ENCODE data around the gene CD58.

Gene CD58

DNA sequence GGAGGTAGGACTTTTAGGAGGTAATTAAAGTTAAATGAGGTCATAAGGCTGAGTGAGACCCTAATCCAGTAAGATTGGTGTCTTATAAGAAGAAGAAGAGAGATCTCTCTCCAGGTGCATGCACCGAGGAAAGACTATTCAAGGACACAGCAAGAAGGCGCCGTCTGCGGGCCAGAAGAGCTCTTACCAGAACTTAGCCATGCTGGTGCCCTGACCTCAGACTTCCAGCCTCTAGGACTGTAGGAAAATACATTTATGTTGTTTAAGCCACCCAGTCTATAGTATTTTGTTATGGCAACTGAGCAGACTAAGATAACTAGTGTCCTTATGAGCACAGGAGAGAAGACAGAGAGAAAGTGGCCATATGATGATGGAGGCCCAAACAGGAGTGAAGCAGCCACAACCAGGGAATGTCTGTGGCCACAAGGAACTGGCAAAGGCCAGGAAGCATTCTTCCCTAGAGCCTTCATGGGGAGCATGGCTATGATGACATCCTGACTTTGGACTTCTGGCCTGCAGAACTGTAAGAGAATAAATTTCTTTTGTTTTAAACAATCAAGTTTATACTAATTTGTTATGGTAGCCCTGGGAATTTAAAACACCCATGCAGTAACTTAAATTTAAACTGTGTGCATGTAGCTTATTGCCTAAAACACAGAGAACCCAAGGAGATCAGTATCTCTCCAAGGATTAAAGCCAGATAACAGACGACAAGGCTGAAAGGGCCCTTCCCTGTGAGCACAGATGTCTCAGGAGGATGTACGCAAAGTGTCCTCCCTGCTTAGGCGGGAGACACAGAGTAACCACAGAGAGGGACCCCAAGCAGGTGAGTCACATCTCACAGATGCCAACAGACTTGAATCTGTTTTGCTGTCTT lies 9.9 kb upstream of the CD58 start:
- H3K4me1 Mint-ChIP-seq = no peaks in the 10 kb centered on the region
- no peaks in the 10 kb centered on the region for H3K9me3 Mint-ChIP-seq
- H3K36me3 Mint-ChIP-seq = no peaks in the 10 kb centered on the region
- H3K27me3 Mint-ChIP-seq = peaks cover 2% of the 10 kb centered on the region
- no peak overlapping the region for H3K4me3 Mint-ChIP-seq
- H3K27ac Mint-ChIP-seq = no peak overlapping the region

DNA sequence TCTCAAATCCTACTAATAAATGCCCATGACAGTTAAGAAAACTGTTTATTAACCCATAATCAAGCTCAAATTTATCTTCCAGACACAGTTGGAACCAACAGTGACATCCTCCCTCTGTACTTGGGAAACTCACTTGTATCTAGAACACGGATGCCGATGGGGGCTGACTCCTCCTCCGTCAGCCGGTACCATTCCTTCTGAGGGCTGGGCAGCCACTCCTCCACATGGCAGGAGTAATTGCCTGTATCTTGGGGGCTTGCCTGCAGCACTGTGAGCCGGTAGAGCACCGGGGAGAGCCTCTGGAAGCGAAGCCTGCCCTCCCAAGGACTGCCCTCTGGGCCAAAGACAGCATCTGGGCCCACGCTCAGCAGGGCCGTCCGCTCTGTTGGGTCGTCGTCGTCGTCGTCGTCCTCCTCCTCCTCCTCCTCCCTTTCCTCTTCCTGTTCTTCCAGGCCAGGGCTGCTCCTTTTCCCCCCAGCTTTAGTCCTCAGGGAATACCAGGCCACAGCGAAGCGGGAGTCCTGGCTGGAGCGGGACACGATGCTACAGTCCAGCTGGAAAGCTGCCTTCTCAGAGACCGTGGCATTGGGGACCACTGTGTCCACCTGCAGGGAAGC lies 8.5 kb upstream of the CD58 start:
- Mint-ChIP-seq H3K9me3 (no peaks in the 10 kb centered on the region), H3K27me3 (peaks cover 2% of the 10 kb centered on the region), H3K27ac (no peak overlapping the region), H3K4me3 (no peak overlapping the region), H3K4me1 (no peaks in the 10 kb centered on the region), H3K36me3 (no peaks in the 10 kb centered on the region)

DNA sequence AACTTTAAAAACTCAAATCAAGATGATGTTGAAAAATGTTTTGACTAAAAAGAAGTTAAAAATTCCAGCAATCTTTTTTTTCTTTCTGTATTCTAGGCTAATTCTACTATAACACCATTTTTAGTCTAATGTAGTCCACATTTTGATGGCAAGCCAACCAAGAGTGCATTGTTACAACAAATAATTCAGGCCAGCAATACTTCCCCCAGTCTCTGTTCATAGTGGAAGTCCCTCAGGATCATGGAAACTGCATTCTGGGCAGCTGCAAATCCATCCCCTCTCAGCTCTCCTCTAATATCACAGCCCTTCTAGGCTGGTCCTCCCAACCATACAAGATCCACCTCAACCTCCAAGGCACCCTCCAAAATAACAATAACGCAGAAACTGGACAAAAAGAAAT lies 7.8 kb upstream of the CD58 start:
- Mint-ChIP-seq H3K4me3 (no peak overlapping the region), H3K36me3 (no peaks in the 10 kb centered on the region), H3K4me1 (no peaks in the 10 kb centered on the region), H3K9me3 (no peaks in the 10 kb centered on the region), H3K27me3 (peaks cover 1% of the 10 kb centered on the region), H3K27ac (no peak overlapping the region)

DNA sequence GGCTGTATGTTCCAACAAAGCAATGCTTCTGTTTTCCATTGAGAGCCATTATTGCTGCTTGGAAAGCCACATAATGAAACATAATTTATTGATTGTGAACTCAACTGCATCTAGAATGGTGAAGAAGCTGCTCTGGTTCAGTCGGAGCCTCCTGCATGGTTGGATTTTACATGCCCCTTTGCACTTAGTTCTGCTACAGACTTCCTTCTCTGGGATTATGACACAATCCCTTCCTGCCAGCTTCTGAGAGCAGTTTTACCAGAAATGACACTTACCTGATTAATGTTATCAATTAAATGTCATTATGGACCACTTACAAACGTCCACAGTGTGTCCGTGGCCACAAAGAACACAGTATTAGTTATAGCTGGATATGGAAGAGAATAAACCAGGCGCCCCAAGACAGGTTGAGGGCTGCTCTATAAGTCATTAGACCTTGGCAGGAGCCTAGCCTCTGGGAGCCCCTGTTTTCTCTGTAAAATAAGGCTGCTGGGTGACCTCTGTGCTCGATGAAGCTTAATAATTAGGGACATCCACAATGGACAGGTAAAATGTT lies 7.0 kb upstream of the CD58 start:
- Mint-ChIP-seq H3K4me1 (no peaks in the 10 kb centered on the region), H3K4me3 (no peak overlapping the region), H3K27ac (no peak overlapping the region), H3K27me3 (peaks cover 1% of the 10 kb centered on the region), H3K9me3 (no peaks in the 10 kb centered on the region), H3K36me3 (no peaks in the 10 kb centered on the region)

DNA sequence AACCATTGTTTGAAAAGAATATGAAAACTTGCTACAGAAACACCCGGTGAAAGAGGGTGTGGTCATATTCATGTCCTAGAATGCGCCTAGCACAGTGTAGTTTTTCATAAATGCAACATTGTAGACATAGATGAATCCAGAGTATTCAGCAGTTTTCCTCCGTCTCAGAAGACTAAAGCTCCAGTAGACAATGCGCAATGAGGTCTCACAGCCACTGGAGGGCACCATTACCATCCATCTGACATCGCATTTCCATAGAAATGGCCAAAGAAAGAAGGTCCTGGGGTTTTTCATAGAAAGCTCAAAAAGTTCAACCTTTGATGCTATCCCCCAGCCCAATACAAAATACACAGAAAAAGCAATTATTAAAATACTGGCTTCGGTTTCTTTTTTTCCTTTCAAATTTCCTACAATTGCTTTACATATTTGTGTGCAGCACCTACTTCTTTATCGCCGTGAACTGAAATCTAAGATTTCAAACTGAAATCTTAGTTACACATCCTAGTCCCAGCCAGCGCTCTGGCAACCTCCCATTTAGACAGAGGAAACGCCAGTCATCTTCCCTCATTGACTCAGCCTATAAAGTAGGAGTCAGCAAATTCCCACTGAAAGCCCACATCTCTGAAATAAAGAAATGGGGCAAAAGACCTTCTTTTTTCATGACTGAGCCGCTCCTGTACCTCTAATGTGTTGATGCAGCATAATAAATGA lies 3.9 kb upstream of the CD58 start:
- H3K27me3 Mint-ChIP-seq = peaks cover 1% of the 10 kb centered on the region

DNA sequence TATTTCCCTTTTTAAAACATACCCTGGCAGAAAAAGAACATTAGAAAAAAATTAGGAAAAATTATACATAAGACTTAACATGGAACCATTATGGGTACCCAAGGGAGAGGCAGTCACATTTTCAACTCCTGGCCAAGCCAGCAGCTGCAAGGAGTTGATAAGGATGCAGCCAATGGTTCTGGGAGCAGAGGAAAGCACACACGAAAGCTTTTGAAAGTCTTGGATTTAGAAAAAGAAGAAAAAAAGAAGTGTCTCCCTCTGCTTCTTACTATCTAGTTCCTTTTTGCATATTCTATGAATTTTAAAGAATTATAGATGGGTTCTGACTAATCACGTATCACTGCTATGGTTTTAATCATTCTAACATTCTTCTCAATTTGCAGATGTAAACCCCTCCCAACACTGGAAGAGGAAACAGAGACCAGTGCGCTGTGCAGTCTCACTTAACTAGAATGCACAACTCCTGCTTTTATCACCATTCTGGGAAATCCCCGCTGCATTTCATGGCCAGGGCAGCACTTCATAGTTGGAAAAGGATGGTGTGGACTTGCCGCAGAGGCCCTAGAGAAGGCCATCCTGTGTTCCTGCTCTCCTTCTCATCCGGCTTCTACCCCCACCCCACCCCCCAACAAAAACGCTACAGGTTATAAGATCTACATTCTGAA lies 2.7 kb upstream of the CD58 start:
- no peaks in the 10 kb centered on the region for H3K36me3 Mint-ChIP-seq
- H3K9me3 Mint-ChIP-seq = no peaks in the 10 kb centered on the region
- peaks cover 1% of the 10 kb centered on the region for H3K27me3 Mint-ChIP-seq
- no peak overlapping the region for H3K27ac Mint-ChIP-seq
- peaks cover 21% of the 10 kb centered on the region for H3K4me1 Mint-ChIP-seq
- no peak overlapping the region for H3K4me3 Mint-ChIP-seq

More for the DNA sequence above, 3.9 kb upstream of the CD58 start:
- H3K4me1 Mint-ChIP-seq = peaks cover 11% of the 10 kb centered on the region
- H3K36me3 Mint-ChIP-seq = no peaks in the 10 kb centered on the region
- no peaks in the 10 kb centered on the region for H3K9me3 Mint-ChIP-seq
- H3K4me3 Mint-ChIP-seq = no peak overlapping the region
- H3K27ac Mint-ChIP-seq = no peak overlapping the region

DNA sequence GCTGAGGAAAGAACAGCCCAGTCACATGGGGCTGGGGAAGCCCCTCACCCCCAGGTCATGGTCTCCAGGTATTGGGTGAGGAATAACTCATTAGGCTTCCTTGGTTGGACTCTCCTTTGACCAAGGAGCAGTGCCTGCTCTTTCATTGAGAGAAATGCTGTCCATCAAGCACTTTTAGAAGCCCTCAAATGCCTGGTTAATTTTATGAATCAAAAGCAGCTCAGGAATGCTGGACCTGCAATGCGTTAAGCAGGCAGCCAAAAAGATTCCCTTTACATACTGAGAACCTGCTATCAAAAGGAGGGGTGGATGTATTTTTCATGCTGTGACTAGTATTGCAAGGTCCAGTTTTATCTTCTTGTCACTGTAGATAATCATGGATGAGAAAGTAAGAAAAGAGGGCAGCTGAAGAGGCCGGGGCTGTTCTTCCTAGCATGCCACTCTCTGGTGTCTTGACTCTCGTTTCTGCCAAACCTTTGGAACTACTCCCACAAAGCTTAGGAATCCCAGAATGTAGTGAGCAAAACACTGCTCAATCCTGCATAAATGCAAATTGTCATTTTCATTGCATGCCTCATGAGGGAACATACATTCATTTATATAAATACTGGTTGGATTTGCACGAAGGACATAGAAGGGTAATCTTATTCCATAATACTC lies 2.1 kb upstream of the CD58 start:
- Mint-ChIP-seq H3K27ac (no peak overlapping the region), H3K27me3 (peaks cover 1% of the 10 kb centered on the region), H3K4me1 (peaks cover 27% of the 10 kb centered on the region), H3K9me3 (no peaks in the 10 kb centered on the region), H3K36me3 (no peaks in the 10 kb centered on the region), H3K4me3 (no peak overlapping the region)

DNA sequence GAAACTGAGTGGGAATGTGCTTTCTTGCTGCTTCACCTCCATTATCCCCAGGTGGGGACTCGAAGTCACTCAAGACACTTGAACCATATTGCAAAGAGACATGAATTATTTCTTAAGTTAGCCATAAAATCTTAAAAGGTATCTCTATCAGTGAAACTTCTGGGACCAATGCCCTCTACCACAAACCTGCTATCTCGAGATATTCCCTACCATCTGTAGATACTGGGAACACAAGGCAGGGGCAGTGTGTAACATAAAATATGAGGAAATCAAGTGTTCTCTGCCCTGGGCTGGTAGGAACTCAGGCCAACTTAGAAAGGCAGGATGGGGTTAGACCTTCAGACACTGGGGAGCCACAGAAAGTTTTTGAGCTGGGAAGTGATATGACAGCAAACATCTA lies 1.3 kb upstream of the CD58 start:
- peaks cover 1% of the 10 kb centered on the region for H3K27me3 Mint-ChIP-seq
- no peaks in the 10 kb centered on the region for H3K36me3 Mint-ChIP-seq
- peaks cover 30% of the 10 kb centered on the region for H3K4me1 Mint-ChIP-seq
- no peaks in the 10 kb centered on the region for H3K9me3 Mint-ChIP-seq
- H3K27ac Mint-ChIP-seq = no peak overlapping the region
- peak overlapping the region; percentile 92 for H3K4me3 Mint-ChIP-seq

DNA sequence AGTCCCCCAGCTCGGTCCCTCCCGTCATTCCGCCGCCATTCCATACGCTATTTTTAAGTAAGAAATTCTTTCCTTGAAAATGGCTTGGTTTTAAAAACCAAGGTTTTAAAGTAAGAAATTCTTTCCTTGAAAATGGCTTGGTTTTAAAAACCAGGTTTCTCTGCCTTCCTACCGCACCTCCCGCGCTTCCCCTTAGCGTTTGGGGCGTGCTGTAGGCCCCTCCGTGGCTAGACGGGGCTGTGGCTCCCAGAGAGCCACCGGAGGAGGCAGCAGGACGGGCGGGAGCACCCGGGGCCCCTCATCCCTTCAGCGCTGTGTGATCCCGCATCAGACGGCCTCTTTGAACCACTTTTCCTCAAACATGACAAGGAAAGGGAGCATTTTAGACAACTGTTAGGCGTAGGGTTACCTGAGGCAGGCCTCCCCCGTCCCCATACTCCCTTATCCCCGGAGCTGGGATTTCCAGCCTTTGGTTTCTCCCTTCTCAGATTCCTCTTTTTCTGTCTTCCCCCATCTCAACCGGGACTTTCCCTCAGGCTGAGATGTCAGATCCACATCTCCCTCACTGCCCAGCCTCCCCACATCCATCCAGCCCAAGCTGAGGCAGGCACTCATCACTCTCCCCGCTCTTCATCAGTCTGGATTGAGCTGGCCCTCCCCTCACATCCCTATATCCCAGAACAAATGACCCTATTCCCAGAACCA lies 541 bp upstream of the CD58 start:
- Mint-ChIP-seq H3K27ac (peak overlapping the region; percentile 73), H3K27me3 (no peaks in the 10 kb centered on the region), H3K4me3 (peak overlapping the region; percentile 92), H3K36me3 (no peaks in the 10 kb centered on the region), H3K4me1 (peaks cover 30% of the 10 kb centered on the region), H3K9me3 (no peaks in the 10 kb centered on the region)

DNA sequence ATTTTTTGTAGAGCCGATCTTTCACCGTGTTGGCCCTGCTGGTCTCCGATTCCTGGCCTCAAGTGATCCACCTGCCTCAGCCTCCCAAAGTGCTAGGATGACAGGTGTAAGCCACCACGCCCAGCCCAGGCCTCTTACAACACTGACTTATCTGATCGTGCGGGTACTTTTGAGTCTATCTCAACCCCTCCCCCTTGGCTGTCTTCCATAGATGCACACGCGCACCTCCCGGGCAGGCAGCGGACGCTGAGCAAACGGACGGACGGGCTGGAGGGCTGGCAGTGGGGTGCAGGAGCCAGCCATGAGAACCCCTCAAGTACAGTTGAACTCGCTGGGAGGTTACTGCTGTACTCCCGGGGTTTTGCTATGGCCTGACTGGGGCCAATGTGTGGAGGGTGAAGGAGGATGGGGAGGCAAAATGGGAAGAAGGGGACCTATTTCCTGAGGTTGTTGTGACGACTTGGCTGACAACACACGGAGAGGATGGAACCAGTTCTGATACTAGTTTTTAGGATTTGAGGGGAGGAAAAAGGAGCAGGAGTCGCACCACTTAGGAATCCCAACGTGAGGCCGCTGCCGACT lies 959 bp downstream of the CD58 start:
- peaks cover 34% of the 10 kb centered on the region for H3K4me1 Mint-ChIP-seq

DNA sequence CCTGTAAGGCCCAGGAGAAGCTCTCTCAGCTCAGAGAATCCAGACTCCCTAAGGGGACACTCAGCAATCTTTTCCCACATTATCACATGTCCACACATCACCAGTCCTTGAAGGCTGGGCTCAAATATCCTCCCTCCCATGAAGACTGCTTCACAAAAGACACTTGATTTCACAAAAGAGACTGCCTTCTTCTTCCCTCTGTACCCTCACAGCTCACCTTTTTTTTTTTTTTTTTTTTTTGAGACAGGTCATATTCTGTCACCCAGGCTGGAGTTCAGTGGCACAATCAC lies 1.5 kb downstream of the CD58 start:
- peaks cover 4% of the 10 kb centered on the region for H3K36me3 Mint-ChIP-seq
- H3K27ac Mint-ChIP-seq = no peak overlapping the region
- peak overlapping the region; percentile 92 for H3K4me3 Mint-ChIP-seq
- no peaks in the 10 kb centered on the region for H3K9me3 Mint-ChIP-seq
- no peaks in the 10 kb centered on the region for H3K27me3 Mint-ChIP-seq
- H3K4me1 Mint-ChIP-seq = peaks cover 36% of the 10 kb centered on the region

More for the DNA sequence above, 959 bp downstream of the CD58 start:
- Mint-ChIP-seq H3K27ac (peak overlapping the region; percentile 76), H3K36me3 (peaks cover 2% of the 10 kb centered on the region), H3K27me3 (no peaks in the 10 kb centered on the region), H3K9me3 (no peaks in the 10 kb centered on the region), H3K4me3 (peak overlapping the region; percentile 92)

DNA sequence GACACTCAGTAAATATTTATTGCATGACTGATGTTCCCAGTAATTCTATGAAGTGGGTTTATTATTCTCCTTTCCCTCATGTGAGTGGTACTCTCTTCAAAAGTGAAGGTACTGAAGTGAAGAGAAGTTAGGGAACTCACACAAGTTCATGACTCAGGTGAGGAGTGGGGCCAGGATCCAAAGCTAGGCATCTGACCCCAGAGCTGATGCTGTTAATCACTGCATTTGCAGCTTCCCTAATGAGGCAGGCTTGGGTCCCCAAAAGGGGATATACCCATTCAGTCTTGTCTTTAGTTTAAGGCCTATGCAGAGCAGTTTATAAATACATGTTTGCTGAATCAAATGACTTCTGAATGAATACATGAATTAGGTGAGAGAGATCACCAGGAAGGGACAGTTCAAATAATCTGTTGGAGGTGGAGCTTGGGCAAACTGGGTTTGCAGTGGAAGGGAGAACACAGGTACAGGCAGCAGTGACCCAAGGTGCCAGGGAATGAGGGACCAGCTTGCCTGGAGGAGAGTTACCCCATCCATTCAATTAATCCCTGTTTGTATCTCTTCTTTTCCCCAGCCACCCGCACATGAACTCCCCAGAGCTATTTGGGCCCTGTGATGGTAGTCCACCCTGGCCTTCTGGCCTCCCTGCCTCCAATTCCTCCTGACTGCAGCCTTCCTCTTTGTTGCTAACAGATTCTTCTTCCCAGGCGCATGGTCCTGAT lies 2.0 kb downstream of the CD58 start:
- H3K27me3 Mint-ChIP-seq = no peaks in the 10 kb centered on the region
- no peak overlapping the region for H3K27ac Mint-ChIP-seq
- H3K9me3 Mint-ChIP-seq = no peaks in the 10 kb centered on the region
- H3K36me3 Mint-ChIP-seq = peaks cover 7% of the 10 kb centered on the region
- H3K4me3 Mint-ChIP-seq = peak overlapping the region; percentile 92
- H3K4me1 Mint-ChIP-seq = peaks cover 39% of the 10 kb centered on the region

DNA sequence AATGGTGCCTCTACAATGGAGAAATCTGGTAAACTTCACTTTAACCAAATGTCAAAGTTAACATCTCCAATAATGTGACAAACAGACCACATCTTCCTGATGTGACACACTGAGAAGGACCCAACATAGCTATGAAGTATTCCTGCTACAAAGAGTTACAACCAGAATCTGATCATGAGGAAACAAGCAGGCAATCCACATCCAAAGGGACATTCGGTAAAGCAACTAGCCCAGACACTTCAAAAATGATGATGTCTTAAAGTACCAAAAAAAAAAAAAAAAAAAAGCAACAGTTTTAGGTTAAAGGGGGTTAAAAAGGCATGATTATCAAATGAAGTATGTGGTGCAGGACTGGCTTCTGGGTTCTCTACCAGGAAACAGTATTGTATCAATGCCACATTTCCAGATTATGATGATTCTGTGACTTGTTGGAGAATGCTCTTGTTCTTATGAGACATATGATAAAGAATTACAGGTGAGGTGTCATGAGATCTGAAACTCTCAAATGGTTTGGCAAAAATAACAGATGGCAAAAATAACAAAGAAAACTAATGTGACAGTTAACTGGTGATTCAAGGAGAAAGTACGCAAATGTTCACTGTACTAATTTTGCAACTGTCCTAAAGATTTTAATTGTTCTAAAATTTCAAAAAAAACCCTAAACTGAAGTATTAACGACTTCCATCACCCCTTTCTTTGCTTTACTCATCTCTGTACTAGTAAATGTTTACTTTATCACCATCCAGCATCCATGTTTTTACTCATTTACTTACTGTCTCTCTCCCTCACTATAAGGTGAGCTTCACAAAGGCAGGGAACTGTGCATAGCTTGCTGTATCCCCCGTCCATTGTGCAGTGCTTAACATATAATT lies 2.8 kb downstream of the CD58 start:
- Mint-ChIP-seq H3K27ac (no peak overlapping the region), H3K36me3 (peaks cover 7% of the 10 kb centered on the region), H3K27me3 (no peaks in the 10 kb centered on the region), H3K9me3 (no peaks in the 10 kb centered on the region), H3K4me3 (no peak overlapping the region), H3K4me1 (peaks cover 39% of the 10 kb centered on the region)
